Thymus (tissue), 11 donors: ENCODE results near the gene NDUFB7. TPM values are rescaled to one million over a fixed set of nuclear protein-coding genes. Genes with fewer than 3 reads are reported as not detected.

Experiments used
- DNase-seq, 9 donors: peaks; one replicate each; pipeline ENCODE4 v3.0.0-alpha.2; 2013; ENCODE audit warnings: low spot score in 9 of 9, low read depth in 6 of 9, missing footprints in 1 of 9
- H3K27ac ChIP-seq, 2 donors: one replicate each; pipeline ENCODE4 v1.5.1; 2013; ENCODE audit warnings: control low read depth in 1 of 2, low read depth in 1 of 2, low read length in 1 of 2, mild to moderate bottlenecking in 1 of 2, moderate library complexity in 1 of 2
- H3K27me3 ChIP-seq, 2 donors: one replicate each; pipeline ENCODE4 v1.5.1; 2013; ENCODE audit warnings: low read length in 1 of 2; ENCODE audit not compliant: control insufficient read depth in 2 of 2, insufficient read depth in 1 of 2
- H3K36me3 ChIP-seq, 2 donors: one replicate each; pipeline ENCODE4 v1.5.1; 2013; ENCODE audit warnings: low read length in 1 of 2, mild to moderate bottlenecking in 1 of 2, moderate library complexity in 1 of 2; ENCODE audit not compliant: control insufficient read depth in 2 of 2, insufficient read depth in 2 of 2
- H3K4me1 ChIP-seq, 2 donors: one replicate each; pipeline ENCODE4 v1.5.1; 2013; ENCODE audit warnings: low read length in 2 of 2; ENCODE audit not compliant: control insufficient read depth in 2 of 2, insufficient read depth in 2 of 2
- H3K4me3 ChIP-seq, 2 donors: one replicate each; pipeline ENCODE4 v1.5.1; 2013; ENCODE audit warnings: low read length in 2 of 2, control low read depth in 1 of 2, mild to moderate bottlenecking in 1 of 2
- H3K9me3 ChIP-seq, 2 donors: one replicate each; pipeline ENCODE4 v1.5.1; 2013; ENCODE audit warnings: low read length in 1 of 2, mild to moderate bottlenecking in 1 of 2; ENCODE audit not compliant: control insufficient read depth in 2 of 2, insufficient read depth in 1 of 2
- WGBS: extraction: QIAGEN DNeasy Blood & Tissue Kit; methylation state at CpG from one replicate; pipeline ENCODE4 v1.1.7; 2013; 5-methylcytosine and 5-hydroxymethylcytosine counted together
- polyA plus RNA-seq: library from polyadenylated mRNA; stranded (reverse); fragments of 200-250 nt; gene quantifications from one replicate; pipeline ENCODE4 v1.2.3, GENCODE V29; 2013
- total RNA-seq: library from RNA; stranded (reverse); fragments of 120-200 nt; gene quantifications from one replicate; pipeline ENCODE4 v1.2.4, GENCODE V29; 2013
- donor health status: healthy.

The NDUFB7 gene
- total and polyA plus RNA-seq, 2 donors = 216 to 255 TPM

- Histone ChIP-seq H3K36me3 (peaks cover 21 to 42% of the 10 kb centered on the region in 2 donors), H3K4me1 (peaks cover 5 to 18% of the 10 kb centered on the region in 2 donors), H3K9me3 (peaks cover 0 to 1% of the 10 kb centered on the region in 2 donors), H3K27ac (no peak overlapping the region), H3K4me3 (no peak overlapping the region), H3K27me3 (no peaks in the 10 kb centered on the region)
- WGBS = 92% methylated on average over 6 of the region's 6 CpGs
- DNase-seq = no peak
Measured at GRCh38 chr19:14560776-14561108, 11.1 kb downstream of the NDUFB7 start.

DNA sequence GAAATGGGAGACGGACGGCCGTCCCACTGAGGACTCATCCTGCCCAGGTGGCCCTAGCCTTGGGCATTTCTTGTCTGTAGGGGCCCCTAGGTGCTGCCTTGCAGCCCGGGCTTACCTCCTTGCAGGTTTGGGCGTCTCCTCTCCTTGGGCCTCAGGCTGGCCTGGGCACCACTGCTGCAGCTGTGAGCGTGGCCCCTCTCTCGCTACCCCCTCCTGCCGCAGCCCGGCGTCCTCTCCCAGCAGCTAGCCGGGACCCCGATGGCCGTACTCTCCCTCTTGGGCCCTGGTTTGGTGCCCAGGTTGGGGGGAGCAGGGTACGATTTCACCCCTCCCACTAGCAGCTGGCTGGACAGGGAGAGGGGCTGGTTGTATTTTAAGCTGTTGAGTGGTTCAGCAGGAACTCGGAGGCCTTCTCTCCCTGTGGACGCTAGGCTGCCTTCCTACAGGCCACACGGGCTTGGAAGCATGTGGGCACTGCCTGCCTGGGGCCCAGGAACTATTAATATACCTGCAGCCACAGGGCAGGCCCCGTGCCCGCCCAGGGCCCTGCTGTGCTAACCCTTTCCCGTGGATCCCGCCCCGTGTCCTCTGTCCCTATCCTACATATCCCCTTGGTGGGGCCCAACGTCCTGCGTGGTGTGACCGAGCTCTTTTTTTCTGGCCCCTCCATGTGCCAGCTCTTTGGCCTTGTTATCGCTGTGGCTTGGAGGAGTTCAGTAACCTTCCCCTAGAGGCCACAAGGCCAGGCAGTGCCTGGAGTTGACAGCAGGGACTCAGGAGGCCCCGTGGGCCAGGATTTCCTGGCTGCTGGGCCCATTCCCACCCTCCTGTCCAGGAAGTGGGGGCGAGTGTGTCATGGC lies 11.7 kb downstream of the NDUFB7 start:
- Histone ChIP-seq H3K36me3 (peaks cover 17 to 37% of the 10 kb centered on the region in 2 donors), H3K27me3 (no peaks in the 10 kb centered on the region), H3K9me3 (peaks cover 0 to 1% of the 10 kb centered on the region in 2 donors), H3K4me1 (peaks cover 5 to 18% of the 10 kb centered on the region in 2 donors), H3K4me3 (no peak overlapping the region), H3K27ac (no peak overlapping the region)
- 85% methylated on average over 28 of the region's 28 CpGs for WGBS
- no peak for DNase-seq

- Histone ChIP-seq H3K9me3 (no peaks in the 10 kb centered on the region), H3K27ac (no peak overlapping the region), H3K36me3 (peaks cover 7 to 33% of the 10 kb centered on the region in 2 donors), H3K27me3 (no peaks in the 10 kb centered on the region), H3K4me3 (no peak overlapping the region), H3K4me1 (peaks cover 5 to 26% of the 10 kb centered on the region in 2 donors)
- 96% methylated on average over 23 of the region's 23 CpGs for WGBS
- DNase-seq = no peak
Measured at GRCh38 chr19:14558370-14559066, 13.3 kb downstream of the NDUFB7 start.

DNA sequence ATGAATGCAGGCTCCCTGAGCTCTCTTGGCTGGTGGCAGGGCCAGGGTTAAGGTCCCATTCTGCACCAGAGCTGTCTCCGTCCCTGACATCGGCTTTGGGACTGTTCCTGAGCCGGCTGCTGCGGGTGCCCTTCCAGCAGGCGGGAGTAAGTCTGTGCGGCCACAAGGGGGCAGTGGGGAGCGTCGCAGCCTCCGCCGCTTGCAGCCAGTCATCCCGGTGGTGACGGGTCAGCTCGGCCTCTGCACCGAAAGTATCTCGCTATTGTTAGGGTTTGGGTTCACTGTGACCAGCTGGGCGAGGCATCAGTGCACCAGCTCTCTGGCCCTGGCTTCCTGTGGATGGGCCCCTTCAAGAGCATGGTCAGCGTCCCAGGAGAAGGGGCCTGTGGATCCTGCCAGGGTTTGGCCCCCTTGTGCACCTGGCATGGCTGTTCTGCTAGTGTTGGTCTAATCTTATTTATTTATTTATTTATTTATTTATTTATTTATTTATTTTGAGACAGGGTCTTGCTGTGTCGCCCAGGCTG lies 15.1 kb downstream of the NDUFB7 start:
- WGBS = 20% methylated on average over 18 of the region's 18 CpGs
- H3K27ac ChIP-seq = peak overlapping the region in 1 of 2 donors; percentile 31
- H3K4me1 ChIP-seq = peaks cover 5 to 39% of the 10 kb centered on the region in 2 donors
- DNase-seq = peak in 7 of 9 donors; percentile 34 to 76 (median 67)
- H3K9me3 ChIP-seq = no peaks in the 10 kb centered on the region
- H3K36me3 ChIP-seq = peaks cover 5 to 26% of the 10 kb centered on the region in 2 donors
- H3K27me3 ChIP-seq = no peaks in the 10 kb centered on the region
- H3K4me3 ChIP-seq = peak overlapping the region in 1 of 2 donors; percentile 29

DNA sequence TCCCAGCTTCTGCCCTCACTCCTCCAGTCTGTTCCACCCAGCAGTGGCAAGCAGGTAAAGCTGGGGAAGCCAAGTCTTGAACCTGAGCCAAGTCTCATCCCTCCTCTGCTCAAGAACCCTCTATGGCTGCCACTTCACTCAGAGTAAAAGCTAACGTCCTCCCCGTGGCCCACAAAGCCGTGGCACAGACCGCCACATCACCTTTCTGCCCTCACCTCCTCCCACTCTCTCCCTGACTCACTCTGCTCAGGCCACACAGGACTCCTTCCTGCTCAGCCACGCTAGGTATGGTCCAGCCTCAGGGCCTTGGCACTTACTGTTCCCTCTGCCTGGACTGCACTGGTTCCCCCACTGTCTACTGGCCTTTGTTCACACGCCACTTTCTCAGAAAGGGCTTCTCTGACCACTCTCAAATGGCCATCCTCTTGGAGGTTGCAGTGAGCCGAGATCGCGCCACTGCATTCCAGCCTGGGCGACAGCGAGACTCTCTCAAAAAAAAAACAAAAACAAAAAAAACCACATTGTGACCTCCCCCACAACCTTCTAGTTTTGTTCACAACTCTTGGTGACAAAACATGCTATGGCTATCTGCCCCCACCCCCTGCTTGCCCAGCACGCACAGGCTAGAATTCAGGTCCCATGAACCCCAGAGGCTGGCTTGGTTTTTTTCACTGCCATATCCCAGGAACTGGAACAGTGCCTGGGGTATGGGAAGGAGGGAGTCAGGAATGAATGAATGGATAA lies 15.8 kb downstream of the NDUFB7 start:
- H3K36me3 ChIP-seq = peaks cover 5 to 26% of the 10 kb centered on the region in 2 donors
- no peak overlapping the region for H3K27ac ChIP-seq
- H3K4me3 ChIP-seq = no peak overlapping the region
- WGBS = 96% methylated on average over 12 of the region's 12 CpGs
- DNase-seq = no peak
- no peaks in the 10 kb centered on the region for H3K27me3 ChIP-seq
- H3K4me1 ChIP-seq = peaks cover 5 to 41% of the 10 kb centered on the region in 2 donors
- no peaks in the 10 kb centered on the region for H3K9me3 ChIP-seq

DNA sequence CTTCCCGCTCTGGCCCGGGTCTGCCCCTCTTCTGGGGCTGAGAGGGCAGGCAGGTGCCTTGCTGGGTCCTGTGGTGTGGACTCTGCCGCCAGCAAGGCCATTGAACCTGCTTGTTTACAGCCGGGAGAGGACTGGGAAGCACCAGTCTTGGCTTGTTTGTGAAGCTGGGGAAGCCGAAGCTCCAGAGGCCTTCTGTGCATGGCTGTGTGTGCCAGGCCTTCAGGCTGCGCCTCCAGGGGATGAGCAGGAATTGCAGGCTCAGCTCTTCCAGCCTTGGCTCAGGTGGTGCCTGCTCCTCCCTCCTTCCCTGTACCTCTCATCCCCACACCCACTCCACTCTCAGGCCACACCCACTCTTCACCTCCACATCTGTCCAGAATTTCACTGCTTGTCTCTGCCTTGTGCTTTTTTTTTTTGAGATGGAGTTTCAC lies 17.5 kb downstream of the NDUFB7 start:
- Histone ChIP-seq H3K27me3 (no peaks in the 10 kb centered on the region), H3K4me1 (peaks cover 5 to 49% of the 10 kb centered on the region in 2 donors), H3K36me3 (peaks cover 9 to 35% of the 10 kb centered on the region in 2 donors), H3K9me3 (no peaks in the 10 kb centered on the region), H3K27ac (peak overlapping the region; percentile 42 to 50), H3K4me3 (no peak overlapping the region)
- DNase-seq = no peak
- 81% methylated on average over 6 of the region's 6 CpGs for WGBS

DNA sequence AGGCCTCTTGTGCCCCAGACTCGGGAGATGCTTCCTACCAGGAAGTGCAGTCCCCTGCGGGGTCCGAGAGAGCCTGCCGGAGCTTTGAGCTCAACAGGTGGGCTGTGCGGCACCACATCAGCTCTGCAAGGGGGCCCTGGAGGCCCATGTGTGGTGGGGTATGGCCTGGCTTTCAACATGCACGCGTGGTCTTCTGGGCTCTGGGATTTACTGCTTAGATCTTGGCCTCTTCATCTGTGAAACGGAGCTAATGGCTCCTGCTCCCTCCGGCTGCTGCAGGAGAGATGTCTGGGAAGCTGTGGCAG lies 18.0 kb downstream of the NDUFB7 start:
- no peak for DNase-seq
- H3K4me1 ChIP-seq = peaks cover 5 to 49% of the 10 kb centered on the region in 2 donors
- H3K4me3 ChIP-seq = no peak overlapping the region
- peaks cover 13 to 37% of the 10 kb centered on the region in 2 donors for H3K36me3 ChIP-seq
- no peaks in the 10 kb centered on the region for H3K9me3 ChIP-seq
- H3K27me3 ChIP-seq = no peaks in the 10 kb centered on the region
- H3K27ac ChIP-seq = peak overlapping the region; percentile 42 to 50
- 83% methylated on average over 9 of the region's 9 CpGs for WGBS

DNA sequence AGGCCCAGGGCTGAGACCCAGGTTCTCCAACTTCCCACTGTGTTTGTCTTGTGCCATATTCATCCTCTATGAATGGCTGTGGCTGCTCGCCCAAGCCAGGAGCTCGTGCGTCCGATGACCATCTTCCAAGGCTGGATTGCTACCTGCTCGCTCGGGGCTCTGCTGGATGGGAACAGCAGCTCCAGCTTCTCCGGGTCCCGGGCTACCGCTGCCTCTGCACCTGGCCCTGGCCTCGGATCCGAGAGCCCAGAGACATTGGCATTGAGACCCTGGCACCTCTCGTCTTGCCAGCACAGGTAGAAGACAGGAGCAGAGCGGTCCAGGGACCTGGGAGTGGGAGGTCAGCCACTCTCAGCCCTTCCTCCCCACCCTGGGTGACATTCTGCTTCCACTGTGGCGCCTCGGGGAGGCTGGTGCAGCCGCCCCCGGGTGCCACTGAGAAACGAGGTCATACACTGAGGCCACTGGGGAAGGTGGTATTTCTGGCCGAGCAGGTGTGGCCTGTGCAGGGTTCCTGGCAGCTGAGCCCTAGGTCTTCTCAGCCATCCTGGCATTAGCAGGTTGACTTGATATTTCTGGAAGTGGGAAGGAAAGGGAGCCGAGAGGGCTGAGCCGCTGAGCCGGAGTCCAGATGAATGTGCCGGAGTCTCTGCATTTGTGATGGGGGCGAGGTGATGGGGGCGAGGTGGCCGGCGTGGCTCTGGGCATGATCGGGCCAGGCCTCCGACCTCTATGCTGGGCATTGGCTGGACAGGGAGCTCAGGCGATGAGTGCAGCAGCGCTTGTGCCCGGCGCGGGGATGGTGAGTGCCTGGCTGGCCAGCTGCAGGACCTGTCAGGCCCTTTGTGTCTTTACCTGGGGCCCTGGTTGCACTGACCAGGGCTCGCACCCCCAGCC lies 18.6 kb downstream of the NDUFB7 start:
- no peaks in the 10 kb centered on the region for H3K9me3 ChIP-seq
- peak overlapping the region in 1 of 2 donors; percentile 50 for H3K27ac ChIP-seq
- peaks cover 5 to 47% of the 10 kb centered on the region in 2 donors for H3K4me1 ChIP-seq
- H3K27me3 ChIP-seq = no peaks in the 10 kb centered on the region
- no peak for DNase-seq
- H3K36me3 ChIP-seq = peaks cover 17 to 33% of the 10 kb centered on the region in 2 donors
- 98% methylated on average over 35 of the region's 35 CpGs for WGBS
- no peak overlapping the region for H3K4me3 ChIP-seq
